Testis (tissue), 2 donors: ENCODE results near the gene CRHR1.

ENCODE experiments used
- POLR2A ChIP-seq: fragments of 450-650 bp; IDR thresholded peaks from one replicate; pipeline ENCODE4 v1.6.1; 2017; ENCODE audit warnings: antibody characterized with exemption, mild to moderate bottlenecking, moderate library complexity
- TF ChIP-seq, protein P1 (sequence below), 3 experiments: fragments of 450-650 bp in 2 of 3; fragments of 200-600 bp in 1 of 3; sonication (generic) in 1 of 3; IDR thresholded peaks; one replicate each; pipeline ENCODE4 v1.5.1; 2016 to 2019; ENCODE audit warnings: antibody characterized with exemption in 3 of 3, mild to moderate bottlenecking in 2 of 3, moderate library complexity in 1 of 3

DNA sequence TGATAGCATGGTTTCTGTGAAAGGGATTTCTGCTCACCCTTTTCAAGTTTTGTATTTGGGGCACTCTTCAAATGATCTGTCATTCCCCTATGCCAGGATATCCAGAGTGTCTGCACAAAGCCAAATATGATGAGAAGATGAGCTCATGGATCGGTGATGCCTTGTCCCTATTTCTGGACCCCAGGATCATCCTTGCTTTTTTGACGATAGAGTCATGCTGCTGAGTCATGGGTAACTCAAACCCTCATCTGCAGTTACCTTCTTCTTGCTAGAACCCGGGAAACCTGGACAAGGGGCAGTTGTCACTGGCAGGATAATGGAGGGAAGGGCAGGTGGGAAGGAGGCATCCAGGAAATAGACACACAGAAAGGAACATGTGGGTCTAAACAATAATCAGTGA lies 92.4 kb downstream of the CRHR1 start:
- TF ChIP-seq, protein P1, sequence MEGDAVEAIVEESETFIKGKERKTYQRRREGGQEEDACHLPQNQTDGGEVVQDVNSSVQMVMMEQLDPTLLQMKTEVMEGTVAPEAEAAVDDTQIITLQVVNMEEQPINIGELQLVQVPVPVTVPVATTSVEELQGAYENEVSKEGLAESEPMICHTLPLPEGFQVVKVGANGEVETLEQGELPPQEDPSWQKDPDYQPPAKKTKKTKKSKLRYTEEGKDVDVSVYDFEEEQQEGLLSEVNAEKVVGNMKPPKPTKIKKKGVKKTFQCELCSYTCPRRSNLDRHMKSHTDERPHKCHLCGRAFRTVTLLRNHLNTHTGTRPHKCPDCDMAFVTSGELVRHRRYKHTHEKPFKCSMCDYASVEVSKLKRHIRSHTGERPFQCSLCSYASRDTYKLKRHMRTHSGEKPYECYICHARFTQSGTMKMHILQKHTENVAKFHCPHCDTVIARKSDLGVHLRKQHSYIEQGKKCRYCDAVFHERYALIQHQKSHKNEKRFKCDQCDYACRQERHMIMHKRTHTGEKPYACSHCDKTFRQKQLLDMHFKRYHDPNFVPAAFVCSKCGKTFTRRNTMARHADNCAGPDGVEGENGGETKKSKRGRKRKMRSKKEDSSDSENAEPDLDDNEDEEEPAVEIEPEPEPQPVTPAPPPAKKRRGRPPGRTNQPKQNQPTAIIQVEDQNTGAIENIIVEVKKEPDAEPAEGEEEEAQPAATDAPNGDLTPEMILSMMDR (IDR thresholded peaks at IDR 0.05), result no peak
- no peak for TF ChIP-seq POLR2A
